Tibial nerve (tissue), 4 donors: ENCODE measurements around the gene IARS1. TPM values are rescaled to one million over a fixed set of nuclear protein-coding genes. Genes with fewer than 3 reads are reported as not detected.

Experiments used
- DNase-seq, 2 donors: peaks; one replicate each; pipeline ENCODE4 v3.0.0-alpha.2; 2019; ENCODE audit warnings: low spot score in 2 of 2
- H3K27ac ChIP-seq, 4 donors: fragments of 200-600 bp; sonication (generic) in 3 of 4; one replicate each; pipeline ENCODE4 v1.5.1; 2017 to 2019; ENCODE audit warnings: mild to moderate bottlenecking in 1 of 4
- H3K27me3 ChIP-seq, 2 donors: fragments of 200-600 bp; sonication (generic) in 1 of 2; one replicate each; pipeline versions ENCODE4 v1.5.1 to v1.6.0; 2017 to 2019
- H3K36me3 ChIP-seq, 3 donors: fragments of 200-600 bp; sonication (generic); one replicate each; pipeline ENCODE4 v1.5.1; 2018 to 2019
- H3K4me1 ChIP-seq, 4 donors: fragments of 200-600 bp; sonication (generic) in 3 of 4; one replicate each; pipeline ENCODE4 v1.5.1; 2017 to 2019
- H3K4me3 ChIP-seq, 4 donors: fragments of 200-600 bp; sonication (generic) in 3 of 4; one replicate each; pipeline ENCODE4 v1.5.1; 2017 to 2019; ENCODE audit warnings: mild to moderate bottlenecking in 1 of 4, moderate library complexity in 1 of 4
- H3K9me3 ChIP-seq, 4 donors: fragments of 200-600 bp; sonication (generic) in 3 of 4; one replicate each; pipeline ENCODE4 v1.5.1; 2017 to 2019
- EP300 ChIP-seq, 2 donors: sonication (generic); formaldehyde crosslinking; IDR thresholded peaks; one replicate each; pipeline ENCODE4 v1.6.1; 2017; ENCODE audit warnings: antibody characterized with exemption in 2 of 2, mild to moderate bottlenecking in 1 of 2
- POLR2A ChIP-seq, 2 donors: fragments of 450-650 bp; IDR thresholded peaks; one replicate each; pipeline ENCODE4 v1.6.1; 2017; ENCODE audit warnings: antibody characterized with exemption in 2 of 2, mild to moderate bottlenecking in 2 of 2, moderate library complexity in 2 of 2
- WGBS, 2 donors: methylation state at CpG; one replicate each; pipeline ENCODE4 v1.1.5; 2018; 5-methylcytosine and 5-hydroxymethylcytosine counted together
- total RNA-seq, 4 donors: library from RNA; depleted of rRNA; stranded (reverse); fragments of >200 nt; gene quantifications; one replicate each; pipeline ENCODE4 v1.1.0, GENCODE V29; 2016
- TF ChIP-seq, protein P1 (sequence below), 5 experiments: fragments of 200-600 bp in 3 of 5; fragments of 450-650 bp in 2 of 5; sonication (generic) in 3 of 5; IDR thresholded peaks; one replicate each; pipeline ENCODE4 v1.5.1; 2016 to 2019; ENCODE audit warnings: antibody characterized with exemption in 5 of 5, mild to moderate bottlenecking in 3 of 5, moderate library complexity in 2 of 5

The IARS1 gene
- total RNA-seq, 4 donors from 2014 or later, result 52.2 to 102 (median 78.1) TPM

DNA sequence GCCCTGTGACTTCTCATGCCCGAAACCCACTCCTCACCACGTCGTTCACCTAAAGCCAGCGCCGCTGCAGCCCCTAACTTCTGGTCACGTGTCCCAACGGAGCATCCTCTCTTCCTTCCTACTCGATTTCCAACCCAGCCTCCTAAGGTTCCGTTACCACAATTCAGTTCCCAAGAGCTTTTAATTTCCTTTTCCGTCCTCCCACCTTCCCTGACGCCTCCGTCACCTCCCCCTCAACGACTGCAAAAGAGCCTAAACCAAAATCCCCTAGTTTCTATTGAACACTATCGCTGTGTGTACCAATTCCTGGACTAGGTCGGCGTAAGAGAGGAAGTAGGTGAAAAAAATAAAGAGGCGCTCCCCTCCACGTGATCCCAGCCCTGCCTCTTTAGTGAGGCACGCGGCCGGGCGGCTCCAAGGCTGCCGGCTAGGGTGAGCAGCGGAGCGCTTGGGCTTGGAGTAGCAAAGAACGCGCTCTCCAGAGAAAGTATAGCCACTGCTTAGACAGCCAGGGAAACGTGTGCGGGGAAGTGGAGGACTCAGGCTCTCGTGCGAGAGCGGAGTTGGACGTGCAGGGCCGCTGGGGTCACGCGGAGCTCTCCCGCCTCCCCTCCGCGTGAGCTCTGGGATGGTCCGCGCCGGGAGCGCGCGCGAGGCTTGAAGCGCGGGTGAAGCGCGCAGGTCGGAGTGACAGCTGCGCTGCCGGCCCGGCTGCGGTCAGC, 31.9 kb upstream of the IARS1 start, which contains the start of the genes CENPP and NOL8:
TSS of gene CENPP (plus strand) at position 685 of the 722 bp plus-strand sequence.
TSS of gene NOL8 (minus strand) at position 82 of the 722 bp plus-strand sequence. CDS start 1,189 bp downstream, outside the sequence.
- no peak for TF ChIP-seq POLR2A (IDR thresholded peaks at IDR 0.05)
- TF ChIP-seq EP300 (IDR thresholded peaks at IDR 0.05), result peak in 1 of 2 donors; percentile 92
- TF ChIP-seq, protein P1, sequence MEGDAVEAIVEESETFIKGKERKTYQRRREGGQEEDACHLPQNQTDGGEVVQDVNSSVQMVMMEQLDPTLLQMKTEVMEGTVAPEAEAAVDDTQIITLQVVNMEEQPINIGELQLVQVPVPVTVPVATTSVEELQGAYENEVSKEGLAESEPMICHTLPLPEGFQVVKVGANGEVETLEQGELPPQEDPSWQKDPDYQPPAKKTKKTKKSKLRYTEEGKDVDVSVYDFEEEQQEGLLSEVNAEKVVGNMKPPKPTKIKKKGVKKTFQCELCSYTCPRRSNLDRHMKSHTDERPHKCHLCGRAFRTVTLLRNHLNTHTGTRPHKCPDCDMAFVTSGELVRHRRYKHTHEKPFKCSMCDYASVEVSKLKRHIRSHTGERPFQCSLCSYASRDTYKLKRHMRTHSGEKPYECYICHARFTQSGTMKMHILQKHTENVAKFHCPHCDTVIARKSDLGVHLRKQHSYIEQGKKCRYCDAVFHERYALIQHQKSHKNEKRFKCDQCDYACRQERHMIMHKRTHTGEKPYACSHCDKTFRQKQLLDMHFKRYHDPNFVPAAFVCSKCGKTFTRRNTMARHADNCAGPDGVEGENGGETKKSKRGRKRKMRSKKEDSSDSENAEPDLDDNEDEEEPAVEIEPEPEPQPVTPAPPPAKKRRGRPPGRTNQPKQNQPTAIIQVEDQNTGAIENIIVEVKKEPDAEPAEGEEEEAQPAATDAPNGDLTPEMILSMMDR (IDR thresholded peaks at IDR 0.05), result peak in 2 of 5 experiments; percentile 30 to 56
- Histone ChIP-seq H3K4me1 (peaks cover 0 to 33% (median 17%) of the 10 kb centered on the region in 4 donors), H3K36me3 (peaks cover 0 to 25% (median 0%) of the 10 kb centered on the region in 3 donors), H3K9me3 (no peaks in the 10 kb centered on the region), H3K27ac (peak within 1 kb of the TSS; percentile 90 to 97 (median 94)), H3K27me3 (no peaks in the 10 kb centered on the region), H3K4me3 (peak within 1 kb of the TSS; percentile 47 to 89 (median 70))
- 0 to 1% methylated on average over 40 to 50 of the region's 55 CpGs for WGBS, 2 donors
- DNase-seq, result peak; percentile 67 to 80

DNA sequence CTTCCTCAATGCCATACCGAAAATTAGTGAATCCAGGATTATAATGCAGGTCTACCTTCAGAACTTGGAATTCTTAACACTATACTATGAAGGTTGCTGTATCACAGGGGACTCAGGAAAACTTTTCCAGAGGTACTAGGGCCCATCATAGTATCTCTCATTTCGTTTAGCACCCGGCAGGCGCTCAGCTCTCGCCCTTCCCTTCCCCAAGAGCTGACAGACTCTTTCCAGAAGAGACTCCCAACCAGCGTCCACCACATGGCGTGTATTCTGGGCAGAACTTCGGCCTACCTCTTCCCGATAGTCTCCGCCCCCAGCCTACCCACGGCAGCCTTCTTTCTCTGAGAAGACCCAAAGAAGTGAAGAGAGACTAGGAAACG, 31.4 kb upstream of the IARS1 start:
- Histone ChIP-seq H3K4me3 (peak overlapping the region; percentile 47 to 89 (median 70)), H3K4me1 (peaks cover 0 to 33% (median 17%) of the 10 kb centered on the region in 4 donors), H3K27ac (peak overlapping the region; percentile 90 to 97 (median 94)), H3K27me3 (no peaks in the 10 kb centered on the region), H3K9me3 (no peaks in the 10 kb centered on the region), H3K36me3 (peaks cover 0 to 30% (median 0%) of the 10 kb centered on the region in 3 donors)
- no peak for TF ChIP-seq EP300 (IDR thresholded peaks at IDR 0.05)
- TF ChIP-seq, protein P1 (IDR thresholded peaks at IDR 0.05), result no peak
- TF ChIP-seq POLR2A (IDR thresholded peaks at IDR 0.05), result no peak
- no peak for DNase-seq
- 0% methylated on average over 12 of the region's 12 CpGs for WGBS, 2 donors

DNA sequence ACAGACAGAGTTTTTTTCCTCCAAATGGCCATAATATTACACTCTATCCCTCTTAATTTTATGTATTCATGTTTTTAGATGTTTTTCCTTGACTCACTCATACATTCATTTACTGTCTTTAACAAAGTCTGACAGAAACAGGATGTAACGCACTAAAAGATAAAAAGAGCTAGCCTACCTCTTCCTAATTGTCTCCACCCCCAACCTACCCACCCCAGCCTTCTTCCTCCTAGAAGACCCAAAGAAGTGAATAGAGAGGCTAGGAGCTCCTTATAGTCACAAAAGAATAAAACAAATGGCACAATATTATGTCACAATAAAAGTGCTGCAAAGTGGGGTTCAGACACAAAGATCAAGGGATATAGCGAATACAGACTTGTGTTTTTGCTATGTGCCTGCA, 30.9 kb upstream of the IARS1 start:
- Histone ChIP-seq H3K4me1 (peaks cover 0 to 33% (median 17%) of the 10 kb centered on the region in 4 donors), H3K36me3 (peaks cover 0 to 35% (median 0%) of the 10 kb centered on the region in 3 donors), H3K9me3 (no peaks in the 10 kb centered on the region), H3K27me3 (no peaks in the 10 kb centered on the region), H3K4me3 (peak overlapping the region; percentile 47 to 89 (median 70)), H3K27ac (peak overlapping the region in 3 of 4 donors; percentile 90 to 97 (median 95))
- no peak for DNase-seq
- TF ChIP-seq, protein P1 (IDR thresholded peaks at IDR 0.05), result no peak
- WGBS, 2 donors, result 28 to 33% methylated on average over 2 of the region's 2 CpGs

DNA sequence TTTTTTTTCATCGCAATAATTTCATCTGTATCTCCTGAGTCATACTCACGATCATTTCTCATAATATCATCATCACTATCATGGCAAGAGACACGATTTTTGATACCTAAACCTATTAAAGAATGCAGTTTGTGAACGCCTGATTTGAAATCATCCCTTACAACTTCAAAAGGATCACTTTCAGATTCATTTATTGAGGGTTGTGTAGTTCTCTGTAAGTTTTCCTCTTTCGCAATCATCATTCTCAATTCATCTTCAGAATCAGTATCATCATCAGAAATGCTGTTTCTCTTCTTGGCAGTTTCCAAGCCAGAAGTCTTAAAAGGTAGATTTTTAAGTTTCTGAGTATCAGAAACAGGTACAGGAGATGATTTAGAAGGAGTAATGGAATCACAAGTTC, 22.0 kb upstream of the IARS1 start:
- Histone ChIP-seq H3K27me3 (no peaks in the 10 kb centered on the region), H3K4me1 (no peaks in the 10 kb centered on the region), H3K36me3 (peaks cover 3 to 92% (median 12%) of the 10 kb centered on the region in 3 donors), H3K4me3 (no peak overlapping the region), H3K27ac (no peak overlapping the region), H3K9me3 (no peaks in the 10 kb centered on the region)
- TF ChIP-seq POLR2A (IDR thresholded peaks at IDR 0.05) (no peak), EP300 (IDR thresholded peaks at IDR 0.05) (no peak)
- TF ChIP-seq, protein P1 (IDR thresholded peaks at IDR 0.05), result no peak
- DNase-seq, result no peak
- 95% methylated on average over 5 of the region's 5 CpGs for WGBS, 2 donors

DNA sequence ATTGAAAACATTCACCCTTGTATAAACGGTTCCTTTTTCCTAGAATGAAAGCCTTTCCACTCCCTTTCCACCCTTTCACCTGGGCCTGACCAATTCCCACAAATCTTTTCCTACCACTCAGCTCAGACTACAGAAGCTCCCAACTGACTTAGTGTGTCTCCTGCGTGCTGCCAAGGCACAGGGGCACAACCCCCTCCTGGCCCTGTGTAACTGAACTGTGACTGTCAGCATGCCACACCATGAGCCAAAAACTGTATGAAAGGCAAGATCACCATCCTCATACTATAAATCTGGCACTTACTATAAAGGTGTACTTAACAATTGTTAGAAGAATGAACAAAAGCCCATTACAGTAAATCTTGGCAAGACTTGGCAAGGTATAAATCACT, 20.1 kb upstream of the IARS1 start:
- no peak overlapping the region for H3K4me3 ChIP-seq
- WGBS, 2 donors, result 85 to 93% methylated on average over 2 of the region's 2 CpGs
- TF ChIP-seq POLR2A (IDR thresholded peaks at IDR 0.05), result no peak
- DNase-seq, result no peak
- no peak overlapping the region for H3K27ac ChIP-seq
- no peaks in the 10 kb centered on the region for H3K4me1 ChIP-seq
- peaks cover 4 to 92% (median 22%) of the 10 kb centered on the region in 3 donors for H3K36me3 ChIP-seq
- no peaks in the 10 kb centered on the region for H3K27me3 ChIP-seq
- H3K9me3 ChIP-seq, result no peaks in the 10 kb centered on the region
